Midbrain (tissue), 1 donor: ENCODE measurements around the gene FAP.
A peak's percentile ranks its signal among the peaks of the same experiment; 100 is the strongest.

Source experiments
- DNase-seq: peaks from one replicate; lab custom pipeline; 2025; lab: John Stamatoyannopoulos, UW

FAP gene

GRCh38 chr2:162126111-162126519, 117.1 kb downstream of the FAP start:
- no peak for DNase-seq

- DNase-seq, result no peak
Measured at GRCh38 chr2:162125138-162125537, 118.1 kb downstream of the FAP start.

- DNase-seq, result peak; percentile 50
Measured at GRCh38 chr2:162123806-162124758, 119.2 kb downstream of the FAP start.
